Activated B cell treated with CpG ODN at 0.5 μM for 24 hours (primary cell): ENCODE data around the gene CDCP1. TPM values are rescaled to one million over a fixed set of nuclear protein-coding genes. Genes with fewer than 3 reads are reported as not detected.

Source experiments
- ATAC-seq: fragments of 200-7000 bp; cut with Tn5 transposase; one replicate; pipeline ENCODE4 v1.10.0; 2021; ENCODE audit warnings: low read depth, mild to moderate bottlenecking, moderate library complexity
- CTCF ChIA-PET: fragments of 350-600 bp; sonication (Branson Sonifier 250); formaldehyde crosslinking; loops from one replicate; lab custom pipeline; 2021; ENCODE audit warnings: antibody characterized with exemption; lab: Charles Lee
- POLR2A ChIA-PET: fragments of 350-600 bp; sonication (Branson Sonifier 250); formaldehyde crosslinking; loops from one replicate; lab custom pipeline; 2021; ENCODE audit warnings: antibody characterized with exemption; lab: Charles Lee
- DNase-seq: peaks from one replicate; pipeline ENCODE4 v3.0.0; 2022
- H3K27ac Mint-ChIP-seq: one replicate; pipeline ENCODE4 v1.8.0; 2020; ENCODE audit warnings: mixed read lengths
- H3K27me3 Mint-ChIP-seq: one replicate; pipeline ENCODE4 v1.8.0; 2021; ENCODE audit warnings: mixed read lengths
- H3K36me3 Mint-ChIP-seq: one replicate; pipeline ENCODE4 v1.8.0; 2021; ENCODE audit warnings: low read depth, mixed read lengths
- H3K4me1 Mint-ChIP-seq: one replicate; pipeline ENCODE4 v1.8.0; 2021; ENCODE audit warnings: mixed read lengths
- H3K4me3 Mint-ChIP-seq: one replicate; pipeline ENCODE4 v1.8.0; 2020; ENCODE audit warnings: mild to moderate bottlenecking, mixed read lengths
- H3K9me3 Mint-ChIP-seq: one replicate; pipeline ENCODE4 v1.8.0; 2020; ENCODE audit warnings: mixed read lengths
- CTCF ChIP-seq: fragments of 200-600 bp; IDR thresholded peaks from one replicate; pipeline ENCODE4 v1.8.0; 2022; ENCODE audit warnings: antibody characterized with exemption, mild to moderate bottlenecking
- intact Hi-C: fragments of 100-400 bp; cut with micrococcal nuclease; formaldehyde crosslinking; loops from one replicate; pipeline ENCODE4 v1.15.1; 2024
- total RNA-seq: library from RNA; stranded (reverse); gene quantifications from 2 replicates; pipeline ENCODE4 v1.2.3, GENCODE V29; 2022

Gene CDCP1
- total RNA-seq, 1 donor from 2014 or later = not detected

GRCh38 chr3:45183872-45184262, 37.7 kb upstream of the CDCP1 start:
- H3K36me3 Mint-ChIP-seq = no peaks in the 10 kb centered on the region
- no peak overlapping the region for H3K27ac Mint-ChIP-seq
- no peaks in the 10 kb centered on the region for H3K9me3 Mint-ChIP-seq
- no peak overlapping the region for H3K4me3 Mint-ChIP-seq
- no peaks in the 10 kb centered on the region for H3K4me1 Mint-ChIP-seq
- peaks cover 11% of the 10 kb centered on the region for H3K27me3 Mint-ChIP-seq
- ChIA-PET POLR2A (no interaction called here), CTCF (no interaction called here)
- intact Hi-C loops = no loop called here
- no peak for TF ChIP-seq CTCF
- ATAC-seq (no peak), DNase-seq (no peak)

- ATAC-seq (no peak), DNase-seq (no peak)
- no peak for TF ChIP-seq CTCF
- intact Hi-C loops = no loop called here
- CTCF ChIA-PET = no interaction called here
- Mint-ChIP-seq H3K4me1 (no peaks in the 10 kb centered on the region), H3K27me3 (peaks cover 11% of the 10 kb centered on the region), H3K27ac (no peak overlapping the region), H3K9me3 (no peaks in the 10 kb centered on the region), H3K4me3 (no peak overlapping the region), H3K36me3 (no peaks in the 10 kb centered on the region)
- POLR2A ChIA-PET = no interaction called here
These were observed 37.0 kb upstream of the CDCP1 start for GRCh38 chr3:45182915-45183871.

- CTCF ChIA-PET = no interaction called here
- Mint-ChIP-seq H3K9me3 (no peaks in the 10 kb centered on the region), H3K36me3 (no peaks in the 10 kb centered on the region), H3K27ac (no peak overlapping the region), H3K4me3 (no peak overlapping the region), H3K27me3 (peaks cover 15% of the 10 kb centered on the region), H3K4me1 (no peaks in the 10 kb centered on the region)
- intact Hi-C loops = no loop called here
- POLR2A ChIA-PET = no interaction called here
- DNase-seq (no peak), ATAC-seq (no peak)
- no peak for TF ChIP-seq CTCF
These were observed 35.3 kb upstream of the CDCP1 start for GRCh38 chr3:45181496-45181895.

- TF ChIP-seq CTCF = no peak
- Mint-ChIP-seq H3K36me3 (no peaks in the 10 kb centered on the region), H3K27me3 (peaks cover 15% of the 10 kb centered on the region), H3K27ac (no peak overlapping the region), H3K4me1 (no peaks in the 10 kb centered on the region), H3K9me3 (no peaks in the 10 kb centered on the region), H3K4me3 (no peak overlapping the region)
- intact Hi-C loops = no loop called here
- DNase-seq (no peak), ATAC-seq (no peak)
- ChIA-PET POLR2A (no interaction called here), CTCF (no interaction called here)
These were observed 34.7 kb upstream of the CDCP1 start for GRCh38 chr3:45180899-45181298.

GRCh38 chr3:45180051-45180450, 33.9 kb upstream of the CDCP1 start:
- Mint-ChIP-seq H3K27me3 (peaks cover 12% of the 10 kb centered on the region), H3K27ac (no peak overlapping the region), H3K9me3 (no peaks in the 10 kb centered on the region), H3K4me3 (no peak overlapping the region), H3K36me3 (no peaks in the 10 kb centered on the region), H3K4me1 (no peaks in the 10 kb centered on the region)
- no peak for ATAC-seq
- no peak for TF ChIP-seq CTCF
- ChIA-PET POLR2A (no interaction called here), CTCF (no interaction called here)
- intact Hi-C loops = no loop called here
- DNase-seq = no peak
